ENCODE data around the gene IL17RE.
A peak's percentile ranks its signal among the peaks of the same experiment; 100 is the strongest.

IL17RE gene

DNA sequence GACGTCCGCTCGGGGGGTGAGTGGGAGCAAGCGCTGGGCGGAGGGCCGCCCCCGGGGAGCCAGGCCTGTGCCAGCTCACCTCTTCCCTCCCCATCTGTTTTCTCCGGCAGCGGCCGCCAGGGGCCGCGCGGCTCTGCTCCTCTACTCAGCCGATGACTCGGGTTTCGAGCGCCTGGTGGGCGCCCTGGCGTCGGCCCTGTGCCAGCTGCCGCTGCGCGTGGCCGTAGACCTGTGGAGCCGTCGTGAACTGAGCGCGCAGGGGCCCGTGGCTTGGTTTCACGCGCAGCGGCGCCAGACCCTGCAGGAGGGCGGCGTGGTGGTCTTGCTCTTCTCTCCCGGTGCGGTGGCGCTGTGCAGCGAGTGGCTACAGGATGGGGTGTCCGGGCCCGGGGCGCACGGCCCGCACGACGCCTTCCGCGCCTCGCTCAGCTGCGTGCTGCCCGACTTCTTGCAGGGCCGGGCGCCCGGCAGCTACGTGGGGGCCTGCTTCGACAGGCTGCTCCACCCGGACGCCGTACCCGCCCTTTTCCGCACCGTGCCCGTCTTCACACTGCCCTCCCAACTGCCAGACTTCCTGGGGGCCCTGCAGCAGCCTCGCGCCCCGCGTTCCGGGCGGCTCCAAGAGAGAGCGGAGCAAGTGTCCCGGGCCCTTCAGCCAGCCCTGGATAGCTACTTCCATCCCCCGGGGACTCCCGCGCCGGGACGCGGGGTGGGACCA, 30.4 kb downstream of the IL17RE start (continued):
- no peak for TF ChIP-seq ZNF518A (tag by site-specific recombination; conservative IDR thresholded peaks at IDR 0.05; ENCODE audit: low read depth)
- peak; percentile 5; the same call in 1 of the 2 replicates for TF ChIP-seq PRDM4 (tag by site-specific recombination; IDR thresholded peaks at IDR 0.05)
- peak; percentile 51 for TF ChIP-seq KLF16 (tag by site-specific recombination; IDR thresholded peaks at IDR 0.05)
- TF ChIP-seq ZNF549 (tag by site-specific recombination; IDR thresholded peaks at IDR 0.05) = peak; percentile 88
- TF ChIP-seq, protein P1, sequence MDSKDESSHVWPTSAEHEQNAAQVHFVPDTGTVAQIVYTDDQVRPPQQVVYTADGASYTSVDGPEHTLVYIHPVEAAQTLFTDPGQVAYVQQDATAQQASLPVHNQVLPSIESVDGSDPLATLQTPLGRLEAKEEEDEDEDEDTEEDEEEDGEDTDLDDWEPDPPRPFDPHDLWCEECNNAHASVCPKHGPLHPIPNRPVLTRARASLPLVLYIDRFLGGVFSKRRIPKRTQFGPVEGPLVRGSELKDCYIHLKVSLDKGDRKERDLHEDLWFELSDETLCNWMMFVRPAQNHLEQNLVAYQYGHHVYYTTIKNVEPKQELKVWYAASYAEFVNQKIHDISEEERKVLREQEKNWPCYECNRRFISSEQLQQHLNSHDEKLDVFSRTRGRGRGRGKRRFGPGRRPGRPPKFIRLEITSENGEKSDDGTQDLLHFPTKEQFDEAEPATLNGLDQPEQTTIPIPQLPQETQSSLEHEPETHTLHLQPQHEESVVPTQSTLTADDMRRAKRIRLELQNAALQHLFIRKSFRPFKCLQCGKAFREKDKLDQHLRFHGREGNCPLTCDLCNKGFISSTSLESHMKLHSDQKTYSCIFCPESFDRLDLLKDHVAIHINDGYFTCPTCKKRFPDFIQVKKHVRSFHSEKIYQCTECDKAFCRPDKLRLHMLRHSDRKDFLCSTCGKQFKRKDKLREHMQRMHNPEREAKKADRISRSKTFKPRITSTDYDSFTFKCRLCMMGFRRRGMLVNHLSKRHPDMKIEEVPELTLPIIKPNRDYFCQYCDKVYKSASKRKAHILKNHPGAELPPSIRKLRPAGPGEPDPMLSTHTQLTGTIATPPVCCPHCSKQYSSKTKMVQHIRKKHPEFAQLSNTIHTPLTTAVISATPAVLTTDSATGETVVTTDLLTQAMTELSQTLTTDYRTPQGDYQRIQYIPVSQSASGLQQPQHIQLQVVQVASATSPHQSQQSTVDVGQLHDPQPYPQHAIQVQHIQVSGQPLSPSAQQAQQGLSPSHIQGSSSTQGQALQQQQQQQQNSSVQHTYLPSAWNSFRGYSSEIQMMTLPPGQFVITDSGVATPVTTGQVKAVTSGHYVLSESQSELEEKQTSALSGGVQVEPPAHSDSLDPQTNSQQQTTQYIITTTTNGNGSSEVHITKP (tag by site-specific recombination; IDR thresholded peaks at IDR 0.05) = peak; percentile 72
- no peak for TF ChIP-seq ZNF23 (tag by site-specific recombination; IDR thresholded peaks at IDR 0.05; ENCODE audit: borderline replicate concordance)
- peak; percentile 21; the same call in 1 of the 2 replicates for TF ChIP-seq ZNF837 (tag by site-specific recombination; IDR thresholded peaks at IDR 0.05)
- no peak for TF ChIP-seq ZNF362 (tag by site-specific recombination; IDR thresholded peaks at IDR 0.05)
- TF ChIP-seq GLIS2 (tag by site-specific recombination; IDR thresholded peaks at IDR 0.05) = no peak; the same call in 1 of the 2 replicates
- no peak for TF ChIP-seq ZNF302 (tag by site-specific recombination; IDR thresholded peaks at IDR 0.05; ENCODE audit: low read depth)
- no peak for TF ChIP-seq SP3 (tag by site-specific recombination; IDR thresholded peaks at IDR 0.05)
- TF ChIP-seq, protein P2, sequence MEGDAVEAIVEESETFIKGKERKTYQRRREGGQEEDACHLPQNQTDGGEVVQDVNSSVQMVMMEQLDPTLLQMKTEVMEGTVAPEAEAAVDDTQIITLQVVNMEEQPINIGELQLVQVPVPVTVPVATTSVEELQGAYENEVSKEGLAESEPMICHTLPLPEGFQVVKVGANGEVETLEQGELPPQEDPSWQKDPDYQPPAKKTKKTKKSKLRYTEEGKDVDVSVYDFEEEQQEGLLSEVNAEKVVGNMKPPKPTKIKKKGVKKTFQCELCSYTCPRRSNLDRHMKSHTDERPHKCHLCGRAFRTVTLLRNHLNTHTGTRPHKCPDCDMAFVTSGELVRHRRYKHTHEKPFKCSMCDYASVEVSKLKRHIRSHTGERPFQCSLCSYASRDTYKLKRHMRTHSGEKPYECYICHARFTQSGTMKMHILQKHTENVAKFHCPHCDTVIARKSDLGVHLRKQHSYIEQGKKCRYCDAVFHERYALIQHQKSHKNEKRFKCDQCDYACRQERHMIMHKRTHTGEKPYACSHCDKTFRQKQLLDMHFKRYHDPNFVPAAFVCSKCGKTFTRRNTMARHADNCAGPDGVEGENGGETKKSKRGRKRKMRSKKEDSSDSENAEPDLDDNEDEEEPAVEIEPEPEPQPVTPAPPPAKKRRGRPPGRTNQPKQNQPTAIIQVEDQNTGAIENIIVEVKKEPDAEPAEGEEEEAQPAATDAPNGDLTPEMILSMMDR (tag by site-specific recombination; IDR thresholded peaks at IDR 0.05) = peak; percentile 97
- TF ChIP-seq ZNF530 (tag by site-specific recombination; IDR thresholded peaks at IDR 0.05; ENCODE audit: low read depth) = no peak
- TF ChIP-seq ZNF112 (tag by site-specific recombination; IDR thresholded peaks at IDR 0.05) = no peak
- no peak for TF ChIP-seq ZNF624 (tag by site-specific recombination; IDR thresholded peaks at IDR 0.05)
- no peak for TF ChIP-seq ZNF830 (tag by site-specific recombination; IDR thresholded peaks at IDR 0.05; ENCODE audit: low read depth)
- TF ChIP-seq SP7 (tag by site-specific recombination; IDR thresholded peaks at IDR 0.05) = 0 out of 2 replicates have a peak, but pooled peaks have one; percentile 64
- TF ChIP-seq SCRT2 (tag by site-specific recombination; IDR thresholded peaks at IDR 0.05) = peak; percentile 99
- TF ChIP-seq ZNF223 (tag by site-specific recombination; IDR thresholded peaks at IDR 0.05) = no peak
- TF ChIP-seq ZNF658 (tag by site-specific recombination; IDR thresholded peaks at IDR 0.05) = no peak
- TF ChIP-seq ZNF704 (tag by site-specific recombination; IDR thresholded peaks at IDR 0.05) = no peak
- TF ChIP-seq ZNF585B (tag by site-specific recombination; IDR thresholded peaks at IDR 0.05) = 0 out of 2 replicates have a peak, but pooled peaks have one; percentile 8
- TF ChIP-seq HOXD13 (CRISPR knock-in tag; IDR thresholded peaks at IDR 0.05; ENCODE audit: borderline replicate concordance) = no peak
- no peak for TF ChIP-seq ZNF558 (tag by site-specific recombination; IDR thresholded peaks at IDR 0.05)
- TF ChIP-seq ZNF121 (tag by site-specific recombination; IDR thresholded peaks at IDR 0.05) = peak; percentile 86
